ENCODE measurements around the gene TM9SF3.

- no peak for TF ChIP-seq CTCF (IDR thresholded peaks at IDR 0.05 in 2 of 3, conservative IDR thresholded peaks at IDR 0.05 in 1 of 3; ENCODE audit: control insufficient read depth in 2 of 3, extremely low read depth in 1 of 3, insufficient read depth in 1 of 3, low read depth in 3 of 3, low read length in 3 of 3)
- no peak for TF ChIP-seq CREB1 (IDR thresholded peaks at IDR 0.05; ENCODE audit: low read depth)
- no peak for TF ChIP-seq EZH2 (IDR thresholded peaks at IDR 0.05; ENCODE audit: borderline replicate concordance, control insufficient read depth, low read depth, low read length)
- TF ChIP-seq REST (IDR thresholded peaks at IDR 0.05; ENCODE audit: low read depth, low read length): no peak
- TF ChIP-seq POLR2A (IDR thresholded peaks at IDR 0.05; ENCODE audit: low read depth, low read length): no peak
- no peak for TF ChIP-seq SIN3A (IDR thresholded peaks at IDR 0.05; ENCODE audit: low read depth, low read length)
- TF ChIP-seq ETV6 (conservative IDR thresholded peaks at IDR 0.05 in 1 of 2, IDR thresholded peaks at IDR 0.05 in 1 of 2; ENCODE audit: borderline replicate concordance in 1 of 2, low read depth in 1 of 2): no peak
- TF ChIP-seq CBFB (IDR thresholded peaks at IDR 0.05; ENCODE audit: low read depth): no peak
- TF ChIP-seq PRDM15 (CRISPR knock-in tag; IDR thresholded peaks at IDR 0.05): no peak
- TF ChIP-seq POU2F2 (IDR thresholded peaks at IDR 0.05; ENCODE audit: borderline replicate concordance, low read depth, low read length): no peak
- no peak for TF ChIP-seq CHD1 (IDR thresholded peaks at IDR 0.05; ENCODE audit: low read depth, low read length)
These were observed 13.5 kb upstream of the TM9SF3 start for GRCh38 chr10:96600337-96600736.

Measured in GM12878 (cell line).